GM12878 (cell line): ENCODE data around the gene RALGPS1. TPM values are rescaled to one million over a fixed set of nuclear protein-coding genes. Genes with fewer than 3 reads are reported as not detected.

ENCODE experiments used
- ATAC-seq: fragments of 200-7000 bp; cut with Tn5 transposase; 3 replicates; pipeline ENCODE4 v1.9.1; 2020; ENCODE audit warnings: mild to moderate bottlenecking, moderate library complexity
- BruUV-seq: library from RNA; stranded (reverse); fragments of 400-500 nt; replicated peaks from 2 replicates; lab custom pipeline; 2021; lab: Mats Ljungman, UMichigan
- CTCF ChIA-PET: fragments of 300-600 bp; sonication (Branson Sonifier 250); formaldehyde crosslinking; extraction: SDS; loops from one replicate; lab custom pipeline; 2021; ENCODE audit warnings: inconsistent platforms; lab: Yijun Ruan, JAX
- POLR2A ChIA-PET: fragments of 350-600 bp; formaldehyde crosslinking; extraction: SDS; loops from one replicate; lab custom pipeline; 2021; ENCODE audit warnings: inconsistent platforms; lab: Charles Lee
- RAD21 ChIA-PET: fragments of 300-600 bp; sonication (Branson Sonifier 250); formaldehyde crosslinking; loops from one replicate; lab custom pipeline; 2023; ENCODE audit warnings: antibody characterized with exemption; ENCODE audit not compliant: unreplicated experiment; lab: Charles Lee
- SMC1A ChIA-PET: fragments of 300-600 bp; sonication (Branson Sonifier 250); formaldehyde crosslinking; loops from one replicate; lab custom pipeline; 2023; ENCODE audit not compliant: unreplicated experiment, uncharacterized antibody; lab: Charles Lee
- DNase-seq: peaks from one replicate; pipeline ENCODE4 v3.0.0-alpha.2; 2011; ENCODE audit warnings: low read depth, low spot score
- FAIRE-seq: peaks from 3 replicates; lab custom pipeline; 2011; peaks lifted over from hg19 to GRCh38; lab: Jason Lieb, UNC
- H2AFZ ChIP-seq: 2 replicates; pipeline ENCODE4 v1.6.0; 2011; ENCODE audit warnings: low read depth, low read length, control low read depth; ENCODE audit not compliant: control insufficient read depth
- H3K27ac ChIP-seq: 2 replicates; pipeline ENCODE4 v1.5.1; 2011; ENCODE audit warnings: control low read depth; ENCODE audit not compliant: control insufficient read depth, insufficient read depth
- H3K27me3 ChIP-seq, 2 experiments: replicated peaks in 1 of 2; 2 replicates each; pipeline versions ENCODE4 v1.6.0 to v1.6.1; 2011; ENCODE audit warnings: low read length in 1 of 2; ENCODE audit not compliant: control insufficient read depth in 2 of 2, insufficient read depth in 2 of 2
- H3K36me3 ChIP-seq, 2 experiments: 2 replicates each; pipeline ENCODE4 v1.5.1; 2011; ENCODE audit warnings: low read length in 1 of 2; ENCODE audit not compliant: control insufficient read depth in 2 of 2, insufficient read depth in 2 of 2
- H3K4me1 ChIP-seq: 2 replicates; pipeline ENCODE4 v1.6.1; 2011; ENCODE audit warnings: mild to moderate bottlenecking, low read length, moderate library complexity, mixed read lengths; ENCODE audit not compliant: control insufficient read depth, insufficient read depth
- H3K4me2 ChIP-seq: 2 replicates; pipeline ENCODE4 v1.6.0; 2011; ENCODE audit warnings: control low read depth; ENCODE audit not compliant: control insufficient read depth, insufficient read depth
- H3K4me3 ChIP-seq: fragments of 200-600 bp; sonication (generic); 2 replicates; pipeline ENCODE4 v1.5.1; 2016
- H3K79me2 ChIP-seq: 2 replicates; pipeline ENCODE4 v1.6.0; 2011; ENCODE audit warnings: low read length; ENCODE audit not compliant: control insufficient read depth, insufficient read depth
- H3K9ac ChIP-seq: 2 replicates; pipeline ENCODE4 v1.8.0; 2011; ENCODE audit warnings: low read length, control low read depth, mixed read lengths; ENCODE audit not compliant: control insufficient read depth, insufficient read depth
- H3K9me3 ChIP-seq: replicated peaks from 3 replicates; pipeline ENCODE4 v1.5.1; 2011; ENCODE audit warnings: mild to moderate bottlenecking, low read length; ENCODE audit not compliant: control insufficient read depth, insufficient read depth
- H4K20me1 ChIP-seq: 2 replicates; pipeline ENCODE4 v1.6.0; 2011; ENCODE audit not compliant: control insufficient read depth, insufficient read depth
- BMI1 ChIP-seq: fragments of 450-650 bp; IDR thresholded peaks from 2 replicates; pipeline ENCODE4 v1.6.1; 2016; ENCODE audit warnings: mild to moderate bottlenecking, moderate library complexity, borderline replicate concordance
- CBFB ChIP-seq: IDR thresholded peaks from 2 replicates; pipeline ENCODE4 v1.6.1; 2016; ENCODE audit warnings: antibody characterized with exemption, low read depth
- CREB1 ChIP-seq: IDR thresholded peaks from 2 replicates; pipeline ENCODE4 v1.6.1; 2012; ENCODE audit warnings: low read depth, mild to moderate bottlenecking, inconsistent platforms
- EED ChIP-seq: sonication (generic); IDR thresholded peaks from 2 replicates; pipeline ENCODE4 v1.6.1; 2016; ENCODE audit warnings: antibody characterized with exemption, low read depth
- ETV6 ChIP-seq, 2 experiments: fragments of 450-650 bp in 1 of 2; IDR thresholded peaks in 1 of 2; conservative IDR thresholded peaks in 1 of 2; 2 replicates each; pipeline ENCODE4 v1.6.1; 2014; ENCODE audit warnings: antibody characterized with exemption in 1 of 2, borderline replicate concordance in 1 of 2, low read depth in 1 of 2, mild to moderate bottlenecking in 1 of 2, moderate library complexity in 1 of 2
- FOXM1 ChIP-seq: IDR thresholded peaks from 2 replicates; pipeline ENCODE4 v1.6.1; 2012; ENCODE audit warnings: low read depth, mild to moderate bottlenecking, inconsistent platforms, low read length, moderate library complexity
- GATAD2B ChIP-seq: fragments of 450-650 bp; conservative IDR thresholded peaks from 2 replicates; pipeline ENCODE4 v1.6.1; 2017; ENCODE audit warnings: low read depth, mild to moderate bottlenecking, moderate library complexity
- HCFC1 ChIP-seq: fragments of 150-350 bp; IDR thresholded peaks from 2 replicates; pipeline ENCODE4 v1.6.1; 2014; ENCODE audit warnings: low read length
- JUNB ChIP-seq: IDR thresholded peaks from 2 replicates; pipeline ENCODE4 v1.6.1; 2016; ENCODE audit warnings: antibody characterized with exemption, mild to moderate bottlenecking
- NFYB ChIP-seq: IDR thresholded peaks from 2 replicates; pipeline ENCODE4 v1.6.1; 2011; ENCODE audit warnings: low read depth, mild to moderate bottlenecking, low read length, improper control_type of control experiment, moderate library complexity; ENCODE audit not compliant: insufficient read depth
- PML ChIP-seq: IDR thresholded peaks from 2 replicates; pipeline ENCODE4 v1.6.1; 2012; ENCODE audit warnings: low read length, inconsistent platforms
- RAD21 ChIP-seq: IDR thresholded peaks from 2 replicates; pipeline ENCODE4 v1.6.1; 2011; ENCODE audit warnings: mild to moderate bottlenecking, low read depth, low read length, moderate library complexity; ENCODE audit not compliant: insufficient read depth
- RB1 ChIP-seq: fragments of 450-650 bp; formaldehyde crosslinking; IDR thresholded peaks from 2 replicates; pipeline ENCODE4 v1.6.1; 2017; ENCODE audit warnings: mild to moderate bottlenecking, borderline replicate concordance
- TBL1XR1 ChIP-seq: IDR thresholded peaks from 2 replicates; pipeline ENCODE4 v1.6.1; 2012; ENCODE audit warnings: low read depth, low read length, improper control_type of control experiment
- TCF12 ChIP-seq: IDR thresholded peaks from 2 replicates; pipeline ENCODE4 v1.6.1; 2011; ENCODE audit warnings: low read depth, mild to moderate bottlenecking, low read length
- WGBS: methylation state at CpG from one replicate; pipeline ENCODE4 v1.1.6; 2016; ENCODE audit warnings: low lambda C conversion rate; ENCODE audit not compliant: insufficient replicate concordance, insufficient coverage; ENCODE audit errors: missing lambda C conversion rate; 5-methylcytosine and 5-hydroxymethylcytosine counted together
- in situ Hi-C: fragments of 300-500 bp; cut with MboI; formaldehyde crosslinking; loops from 9 replicates; pipeline ENCODE4 v1.14.3; 2018; ENCODE audit warnings: mixed read lengths
- intact Hi-C: fragments of 100-400 bp; cut with micrococcal nuclease; formaldehyde crosslinking; loops from one replicate; pipeline ENCODE4 v1.14.2; 2022; ENCODE audit not compliant: unreplicated experiment
- polyA plus RNA-seq, 11 experiments: library from polyadenylated mRNA; depleted of rRNA in 4 of 11; unstranded in 6 of 11; stranded (reverse) in 5 of 11; fragments of >200 nt; fragmentation: Nextera tagmentation in 4 of 11; fragmentation: Illumina TruSeq in 1 of 11; extraction: Ambion mirVana in 4 of 11; extraction: Trizol in 1 of 11; gene quantifications; 1 replicate in 1 of 11; 2 replicates in 10 of 11; pipeline versions ENCODE4 v1.2.1 to v1.2.3, GENCODE V29; 2011 to 2016; ENCODE audit warnings: inconsistent platforms in 2 of 11, missing spikeins in 2 of 11, low read depth in 1 of 11
- total RNA-seq, 4 experiments: library from RNA; depleted of rRNA in 3 of 4; stranded (reverse); fragments of >200 nt in 3 of 4; fragmentation: Illumina TruSeq in 1 of 4; extraction: Trizol in 1 of 4; gene quantifications; 2 replicates each; pipeline versions ENCODE4 v1.2.1 to v1.2.3, GENCODE V29; 2013 to 2021
- TF ChIP-seq, protein P1 (sequence below): fragments of 450-650 bp; IDR thresholded peaks from 2 replicates; pipeline ENCODE4 v1.6.1; 2018; ENCODE audit warnings: borderline replicate concordance, mild to moderate bottlenecking; ENCODE audit not compliant: partially characterized antibody
- TF ChIP-seq, protein P2 (sequence below): IDR thresholded peaks from 2 replicates; pipeline ENCODE4 v1.6.1; 2012; ENCODE audit warnings: low read depth, low read length, improper control_type of control experiment
- TF ChIP-seq, protein P3 (sequence below): fragments of 450-650 bp; IDR thresholded peaks from 2 replicates; pipeline ENCODE4 v1.6.1; 2016; ENCODE audit warnings: mild to moderate bottlenecking

RALGPS1 gene
- total and polyA plus RNA-seq, 10 of the 15 experiments (the other 5 are each of a cell fraction or from before 2014, with no cell fraction given) = 0.13 to 5.6 (median 2.7) TPM

DNA sequence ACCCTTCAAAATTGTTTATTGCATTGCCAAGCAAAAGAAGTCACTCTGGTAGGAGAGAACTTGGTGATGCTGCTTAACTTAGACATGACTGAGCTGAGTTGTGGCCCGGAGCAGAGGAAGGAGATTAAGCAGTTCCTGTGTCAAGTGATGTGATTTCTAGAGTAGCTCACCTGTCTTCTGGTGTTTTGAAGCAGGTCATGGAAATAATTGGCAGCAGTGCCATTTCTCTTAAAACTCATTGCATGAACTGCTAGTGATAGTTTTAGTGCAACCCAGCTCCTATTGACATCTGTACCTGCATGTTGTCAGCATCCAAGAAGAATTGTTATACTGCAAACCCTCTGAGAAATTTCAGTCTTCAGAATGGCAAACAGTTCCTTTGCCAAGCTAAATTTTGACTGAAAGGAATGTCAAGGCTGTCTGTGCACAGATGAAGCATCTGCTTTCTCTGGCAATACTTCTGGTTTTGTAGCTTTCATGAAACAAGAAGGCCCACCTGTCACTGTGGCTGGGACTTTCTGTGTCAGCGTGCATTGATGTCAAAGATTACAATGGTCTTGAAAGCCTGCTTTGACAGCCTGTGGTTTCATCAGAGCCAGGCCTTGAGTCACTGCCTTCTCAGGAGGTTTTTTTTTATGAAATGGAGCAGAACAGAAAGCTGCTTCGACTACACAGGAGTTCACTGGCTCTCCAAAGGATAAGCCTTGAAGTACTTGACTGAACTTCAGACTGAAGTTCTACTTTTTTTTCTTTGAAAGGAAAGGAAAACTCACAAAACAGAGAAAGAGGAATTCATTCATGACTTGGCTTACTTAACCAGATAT is 90.6 kb downstream of the RALGPS1 start:
- peak overlapping the region; percentile 77 for H3K27ac ChIP-seq
- no peaks in the 10 kb centered on the region for H3K9me3 ChIP-seq
- FAIRE-seq (peak; percentile 69), ATAC-seq (peak; percentile 85), DNase-seq (peak; percentile 98)
- peaks cover 54% of the 10 kb centered on the region for H3K4me1 ChIP-seq
- intact Hi-C loops (loop anchor here (1.0 to 2.0 kb wide), 5 partner anchors 19 to 194 kb away; no protein-coding TSS in a partner anchor), in situ Hi-C loops (no loop called here)
- H3K4me2 ChIP-seq = peak overlapping the region; percentile 92
- RAD21 ChIA-PET = interaction anchor here (0.6 to 8.1 kb wide), 25 partner anchors 19 to 193 kb away, joined by 3 to 157 read pairs (median 5); no protein-coding TSS in a partner anchor
- H3K79me2 ChIP-seq = no peaks in the 10 kb centered on the region
- no peaks in the 10 kb centered on the region for H4K20me1 ChIP-seq
- peak overlapping the region; percentile 30; the same call in 1 of the 2 replicates for H2AFZ ChIP-seq
- 0% methylated on average over 3 of the region's 3 CpGs for WGBS
- H3K36me3 ChIP-seq = no peaks in the 10 kb centered on the region
- SMC1A ChIA-PET = interaction anchor here (0.7 to 8.8 kb wide), 35 partner anchors 10 to 193 kb away, joined by 3 to 188 read pairs (median 5); no protein-coding TSS in a partner anchor
- H3K9ac ChIP-seq = peak overlapping the region; percentile 36; the same call in 1 of the 2 replicates
- CTCF ChIA-PET = interaction anchor here (0.7 to 5.5 kb wide), 18 partner anchors 13 to 193 kb away, joined by 3 to 53 read pairs (median 3); no protein-coding TSS in a partner anchor
- no peaks in the 10 kb centered on the region for H3K27me3 ChIP-seq
- POLR2A ChIA-PET = interaction anchor here (0.5 to 5.9 kb wide), 16 partner anchors 16 to 476 kb away, joined by 3 to 51 read pairs (median 4); no protein-coding TSS in a partner anchor
- H3K4me3 ChIP-seq = peak overlapping the region; percentile 4; the same call in 1 of the 2 replicates
- TSS peak; percentile 96 for BruUV-seq
- TF ChIP-seq CREB1 (peak; percentile 94), CBFB (peak; percentile 96), RAD21 (peak; percentile 32), ETV6 (conservative IDR thresholded peaks at IDR 0.05 in 1 of 2, IDR thresholded peaks at IDR 0.05 in 1 of 2; ENCODE audit: borderline replicate concordance in 1 of 2, low read depth in 1 of 2) (peak in 1 of 2 experiments; percentile 78; a peak in 2 of 4 replicates), GATAD2B (peak; percentile 73), HCFC1 (no peak), JUNB (peak; percentile 91), EED (peak; percentile 93), RB1 (no peak), TBL1XR1 (peak; percentile 79), NFYB (no peak), FOXM1 (peak; percentile 95), PML (0 out of 2 replicates have a peak, but pooled peaks have one; percentile 44), BMI1 (peak; percentile 81; the same call in 1 of the 2 replicates), TCF12 (peak; percentile 99)
- TF ChIP-seq, protein P1, sequence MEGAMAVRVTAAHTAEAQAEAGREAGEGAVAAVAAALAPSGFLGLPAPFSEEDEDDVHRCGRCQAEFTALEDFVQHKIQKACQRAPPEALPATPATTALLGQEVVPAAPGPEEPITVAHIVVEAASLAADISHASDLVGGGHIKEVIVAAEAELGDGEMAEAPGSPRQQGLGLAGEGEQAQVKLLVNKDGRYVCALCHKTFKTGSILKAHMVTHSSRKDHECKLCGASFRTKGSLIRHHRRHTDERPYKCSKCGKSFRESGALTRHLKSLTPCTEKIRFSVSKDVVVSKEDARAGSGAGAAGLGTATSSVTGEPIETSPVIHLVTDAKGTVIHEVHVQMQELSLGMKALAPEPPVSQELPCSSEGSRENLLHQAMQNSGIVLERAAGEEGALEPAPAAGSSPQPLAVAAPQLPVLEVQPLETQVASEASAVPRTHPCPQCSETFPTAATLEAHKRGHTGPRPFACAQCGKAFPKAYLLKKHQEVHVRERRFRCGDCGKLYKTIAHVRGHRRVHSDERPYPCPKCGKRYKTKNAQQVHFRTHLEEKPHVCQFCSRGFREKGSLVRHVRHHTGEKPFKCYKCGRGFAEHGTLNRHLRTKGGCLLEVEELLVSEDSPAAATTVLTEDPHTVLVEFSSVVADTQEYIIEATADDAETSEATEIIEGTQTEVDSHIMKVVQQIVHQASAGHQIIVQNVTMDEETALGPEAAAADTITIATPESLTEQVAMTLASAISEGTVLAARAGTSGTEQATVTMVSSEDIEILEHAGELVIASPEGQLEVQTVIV = no peak
- TF ChIP-seq, protein P2, sequence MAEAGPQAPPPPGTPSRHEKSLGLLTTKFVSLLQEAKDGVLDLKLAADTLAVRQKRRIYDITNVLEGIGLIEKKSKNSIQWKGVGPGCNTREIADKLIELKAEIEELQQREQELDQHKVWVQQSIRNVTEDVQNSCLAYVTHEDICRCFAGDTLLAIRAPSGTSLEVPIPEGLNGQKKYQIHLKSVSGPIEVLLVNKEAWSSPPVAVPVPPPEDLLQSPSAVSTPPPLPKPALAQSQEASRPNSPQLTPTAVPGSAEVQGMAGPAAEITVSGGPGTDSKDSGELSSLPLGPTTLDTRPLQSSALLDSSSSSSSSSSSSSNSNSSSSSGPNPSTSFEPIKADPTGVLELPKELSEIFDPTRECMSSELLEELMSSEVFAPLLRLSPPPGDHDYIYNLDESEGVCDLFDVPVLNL = no peak
- TF ChIP-seq, protein P3, sequence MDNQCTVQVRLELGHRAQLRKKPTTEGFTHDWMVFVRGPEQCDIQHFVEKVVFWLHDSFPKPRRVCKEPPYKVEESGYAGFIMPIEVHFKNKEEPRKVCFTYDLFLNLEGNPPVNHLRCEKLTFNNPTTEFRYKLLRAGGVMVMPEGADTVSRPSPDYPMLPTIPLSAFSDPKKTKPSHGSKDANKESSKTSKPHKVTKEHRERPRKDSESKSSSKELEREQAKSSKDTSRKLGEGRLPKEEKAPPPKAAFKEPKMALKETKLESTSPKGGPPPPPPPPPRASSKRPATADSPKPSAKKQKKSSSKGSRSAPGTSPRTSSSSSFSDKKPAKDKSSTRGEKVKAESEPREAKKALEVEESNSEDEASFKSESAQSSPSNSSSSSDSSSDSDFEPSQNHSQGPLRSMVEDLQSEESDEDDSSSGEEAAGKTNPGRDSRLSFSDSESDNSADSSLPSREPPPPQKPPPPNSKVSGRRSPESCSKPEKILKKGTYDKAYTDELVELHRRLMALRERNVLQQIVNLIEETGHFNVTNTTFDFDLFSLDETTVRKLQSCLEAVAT = peak; percentile 92
